Tibial nerve (tissue), 3 donors: ENCODE results near the gene C1orf53.

Experiments used
- POLR2A ChIP-seq, 2 donors: fragments of 450-650 bp; IDR thresholded peaks; one replicate each; pipeline ENCODE4 v1.6.1; 2017; ENCODE audit warnings: antibody characterized with exemption in 2 of 2, mild to moderate bottlenecking in 2 of 2, moderate library complexity in 2 of 2
- TF ChIP-seq, protein P1 (sequence below), 5 experiments: fragments of 200-600 bp in 3 of 5; fragments of 450-650 bp in 2 of 5; sonication (generic) in 3 of 5; IDR thresholded peaks; one replicate each; pipeline ENCODE4 v1.5.1; 2016 to 2019; ENCODE audit warnings: antibody characterized with exemption in 5 of 5, mild to moderate bottlenecking in 3 of 5, moderate library complexity in 2 of 5

DNA sequence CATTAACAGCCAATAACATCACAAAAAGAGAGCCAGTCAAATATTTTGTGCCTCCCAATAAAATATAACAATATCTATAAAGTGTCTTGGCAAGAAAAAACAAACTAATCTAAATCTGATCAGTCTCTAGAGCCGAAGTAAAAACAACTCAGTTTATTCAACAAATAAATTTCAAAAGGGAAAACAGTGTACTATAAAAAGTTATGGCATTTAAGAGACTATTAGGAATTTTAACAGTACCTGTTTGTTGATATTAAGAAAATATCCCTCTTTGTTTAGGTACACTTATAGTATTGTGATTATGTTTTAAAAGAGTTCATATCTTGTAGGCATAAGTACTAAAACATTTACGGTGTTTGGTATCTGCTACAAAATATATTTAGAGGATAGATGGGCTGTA, 36.6 kb upstream of the C1orf53 start:
- TF ChIP-seq, protein P1, sequence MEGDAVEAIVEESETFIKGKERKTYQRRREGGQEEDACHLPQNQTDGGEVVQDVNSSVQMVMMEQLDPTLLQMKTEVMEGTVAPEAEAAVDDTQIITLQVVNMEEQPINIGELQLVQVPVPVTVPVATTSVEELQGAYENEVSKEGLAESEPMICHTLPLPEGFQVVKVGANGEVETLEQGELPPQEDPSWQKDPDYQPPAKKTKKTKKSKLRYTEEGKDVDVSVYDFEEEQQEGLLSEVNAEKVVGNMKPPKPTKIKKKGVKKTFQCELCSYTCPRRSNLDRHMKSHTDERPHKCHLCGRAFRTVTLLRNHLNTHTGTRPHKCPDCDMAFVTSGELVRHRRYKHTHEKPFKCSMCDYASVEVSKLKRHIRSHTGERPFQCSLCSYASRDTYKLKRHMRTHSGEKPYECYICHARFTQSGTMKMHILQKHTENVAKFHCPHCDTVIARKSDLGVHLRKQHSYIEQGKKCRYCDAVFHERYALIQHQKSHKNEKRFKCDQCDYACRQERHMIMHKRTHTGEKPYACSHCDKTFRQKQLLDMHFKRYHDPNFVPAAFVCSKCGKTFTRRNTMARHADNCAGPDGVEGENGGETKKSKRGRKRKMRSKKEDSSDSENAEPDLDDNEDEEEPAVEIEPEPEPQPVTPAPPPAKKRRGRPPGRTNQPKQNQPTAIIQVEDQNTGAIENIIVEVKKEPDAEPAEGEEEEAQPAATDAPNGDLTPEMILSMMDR (IDR thresholded peaks at IDR 0.05), result no peak
- no peak for TF ChIP-seq POLR2A (IDR thresholded peaks at IDR 0.05)
